ENCODE measurements around the gene TBL1X. TPM values are rescaled to one million over a fixed set of nuclear protein-coding genes. Genes with fewer than 3 reads are reported as not detected.

The TBL1X gene
- total RNA-seq, 1 experiment from 2014 or later = 15.0 TPM

- Mint-ChIP-seq H3K4me3 (ENCODE audit: unreplicated experiment) (no peak overlapping the region), H3K36me3 (ENCODE audit: insufficient read depth, unreplicated experiment) (peaks cover 17% of the 10 kb centered on the region), H3K27me3 (ENCODE audit: insufficient read depth, unreplicated experiment) (peaks cover 16% of the 10 kb centered on the region), H3K27ac (ENCODE audit: low read depth, unreplicated experiment) (no peak overlapping the region), H3K4me1 (ENCODE audit: insufficient read depth, unreplicated experiment) (peaks cover 12% of the 10 kb centered on the region), H3K9me3 (ENCODE audit: unreplicated experiment) (no peaks in the 10 kb centered on the region)
- ChIA-PET POLR2A (no interaction called here), CTCF (interaction anchor here (0.6 to 1.1 kb wide), 2 partner anchors 522 to 868 kb away, joined by 3 read pairs; no protein-coding TSS in a partner anchor)
- no peak for DNase-seq (ENCODE audit: unreplicated experiment)
- TF ChIP-seq CTCF (IDR thresholded peaks at IDR 0.05; ENCODE audit: unreplicated experiment) = no peak
- intact Hi-C loops (cut with micrococcal nuclease) = no loop called here
- BruUV-seq (replicated peaks) = no TSS peak
Measured at GRCh38 chrX:9682456-9682855, 217.6 kb downstream of the TBL1X start.

GRCh38 chrX:9682861-9683260, 218.0 kb downstream of the TBL1X start:
- TF ChIP-seq CTCF (IDR thresholded peaks at IDR 0.05; ENCODE audit: unreplicated experiment) = no peak
- intact Hi-C loops (cut with micrococcal nuclease) = no loop called here
- ChIA-PET POLR2A (no interaction called here), CTCF (interaction anchor here (0.6 kb wide), 1 partner anchor 523 kb away, joined by 3 read pairs; no protein-coding TSS in a partner anchor)
- H3K27ac Mint-ChIP-seq (ENCODE audit: low read depth, unreplicated experiment) = no peak overlapping the region
- no peak for DNase-seq (ENCODE audit: unreplicated experiment)
- H3K9me3 Mint-ChIP-seq (ENCODE audit: unreplicated experiment) = no peaks in the 10 kb centered on the region
- H3K4me3 Mint-ChIP-seq (ENCODE audit: unreplicated experiment) = no peak overlapping the region
- peaks cover 10% of the 10 kb centered on the region for H3K4me1 Mint-ChIP-seq (ENCODE audit: insufficient read depth, unreplicated experiment)
- H3K36me3 Mint-ChIP-seq (ENCODE audit: insufficient read depth, unreplicated experiment) = peaks cover 17% of the 10 kb centered on the region
- no TSS peak for BruUV-seq (replicated peaks)
- H3K27me3 Mint-ChIP-seq (ENCODE audit: insufficient read depth, unreplicated experiment) = peaks cover 16% of the 10 kb centered on the region

GRCh38 chrX:9683350-9683749, 218.5 kb downstream of the TBL1X start:
- no peak for TF ChIP-seq CTCF (IDR thresholded peaks at IDR 0.05; ENCODE audit: unreplicated experiment)
- Mint-ChIP-seq H3K27ac (ENCODE audit: low read depth, unreplicated experiment) (no peak overlapping the region), H3K4me3 (ENCODE audit: unreplicated experiment) (no peak overlapping the region), H3K36me3 (ENCODE audit: insufficient read depth, unreplicated experiment) (peaks cover 17% of the 10 kb centered on the region), H3K9me3 (ENCODE audit: unreplicated experiment) (no peaks in the 10 kb centered on the region), H3K27me3 (ENCODE audit: insufficient read depth, unreplicated experiment) (peaks cover 16% of the 10 kb centered on the region), H3K4me1 (ENCODE audit: insufficient read depth, unreplicated experiment) (peaks cover 10% of the 10 kb centered on the region)
- ChIA-PET CTCF (no interaction called here), POLR2A (no interaction called here)
- DNase-seq (ENCODE audit: unreplicated experiment) = no peak
- BruUV-seq (replicated peaks) = no TSS peak
- intact Hi-C loops (cut with micrococcal nuclease) = no loop called here

GRCh38 chrX:9687899-9688298, 223.0 kb downstream of the TBL1X start:
- intact Hi-C loops (cut with micrococcal nuclease) = no loop called here
- no peak for TF ChIP-seq CTCF (IDR thresholded peaks at IDR 0.05; ENCODE audit: unreplicated experiment)
- ChIA-PET CTCF (interaction anchor here (0.5 kb wide), 1 partner anchor 22 kb away, joined by 3 read pairs; no protein-coding TSS in a partner anchor), POLR2A (no interaction called here)
- H3K36me3 Mint-ChIP-seq (ENCODE audit: insufficient read depth, unreplicated experiment) = peaks cover 17% of the 10 kb centered on the region
- H3K4me3 Mint-ChIP-seq (ENCODE audit: unreplicated experiment) = no peak overlapping the region
- no TSS peak for BruUV-seq (replicated peaks)
- H3K27ac Mint-ChIP-seq (ENCODE audit: low read depth, unreplicated experiment) = no peak overlapping the region
- H3K27me3 Mint-ChIP-seq (ENCODE audit: insufficient read depth, unreplicated experiment) = peaks cover 1% of the 10 kb centered on the region
- no peaks in the 10 kb centered on the region for H3K4me1 Mint-ChIP-seq (ENCODE audit: insufficient read depth, unreplicated experiment)
- no peak for DNase-seq (ENCODE audit: unreplicated experiment)
- no peaks in the 10 kb centered on the region for H3K9me3 Mint-ChIP-seq (ENCODE audit: unreplicated experiment)
